CD8-positive, alpha-beta memory T cell (primary cell): Measurements from ENCODE around the gene CHID1. TPM values are rescaled to one million over a fixed set of nuclear protein-coding genes. Genes with fewer than 3 reads are reported as not detected.

ENCODE experiments used
- CTCF ChIA-PET: fragments of 350-600 bp; sonication (Branson Sonifier 250); formaldehyde crosslinking; loops from one replicate; lab custom pipeline; 2021; ENCODE audit warnings: antibody characterized with exemption; lab: Charles Lee
- POLR2A ChIA-PET: fragments of 350-600 bp; sonication (Branson Sonifier 250); formaldehyde crosslinking; loops from one replicate; lab custom pipeline; 2021; ENCODE audit warnings: antibody characterized with exemption; lab: Charles Lee
- DNase-seq, 5 donors: peaks; one replicate each; pipeline versions ENCODE4 v3.0.0 to v3.0.0-alpha.2; 2020 to 2022; ENCODE audit warnings: mixed read lengths in 1 of 5
- H3K27ac ChIP-seq: one replicate; pipeline ENCODE4 v1.7.0; 2013; ENCODE audit warnings: low read depth, mild to moderate bottlenecking, low read length, moderate library complexity
- H3K27me3 ChIP-seq: 2 replicates; pipeline ENCODE4 v1.7.0; 2013; ENCODE audit warnings: low read length, mild to moderate bottlenecking; ENCODE audit not compliant: insufficient read depth, poor library complexity, severe bottlenecking
- H3K36me3 ChIP-seq: 2 replicates; pipeline ENCODE4 v1.7.0; 2013; ENCODE audit warnings: mild to moderate bottlenecking, low read length, moderate library complexity; ENCODE audit not compliant: insufficient read depth
- H3K4me1 ChIP-seq: 2 replicates; pipeline ENCODE4 v1.7.0; 2013; ENCODE audit warnings: mild to moderate bottlenecking, low read length, moderate library complexity; ENCODE audit not compliant: insufficient read depth
- H3K4me3 ChIP-seq: 2 replicates; pipeline ENCODE4 v1.7.0; 2013; ENCODE audit warnings: mild to moderate bottlenecking, low read length
- H3K9me3 ChIP-seq: 2 replicates; pipeline ENCODE4 v1.7.0; 2013; ENCODE audit warnings: mild to moderate bottlenecking, low read length
- H3K27ac Mint-ChIP-seq, 8 donors: one replicate each; pipeline ENCODE4 v1.8.0; 2020 to 2021; ENCODE audit warnings: mixed read lengths in 8 of 8, mild to moderate bottlenecking in 6 of 8, inconsistent platforms in 3 of 8, moderate library complexity in 3 of 8
- H3K27me3 Mint-ChIP-seq, 2 donors: one replicate each; pipeline ENCODE4 v1.8.0; 2020 to 2021; ENCODE audit warnings: mixed read lengths in 2 of 2, mild to moderate bottlenecking in 1 of 2, moderate library complexity in 1 of 2
- H3K36me3 Mint-ChIP-seq, 3 donors: one replicate each; pipeline ENCODE4 v1.8.0; 2020 to 2021; ENCODE audit warnings: mixed read lengths in 3 of 3, inconsistent platforms in 1 of 3, mild to moderate bottlenecking in 1 of 3
- H3K4me1 Mint-ChIP-seq, 3 donors: one replicate each; pipeline ENCODE4 v1.8.0; 2020 to 2021; ENCODE audit warnings: mixed read lengths in 3 of 3, inconsistent platforms in 1 of 3, mild to moderate bottlenecking in 1 of 3
- H3K4me3 Mint-ChIP-seq, 7 donors: one replicate each; pipeline ENCODE4 v1.8.0; 2020 to 2021; ENCODE audit warnings: mixed read lengths in 7 of 7, mild to moderate bottlenecking in 6 of 7, moderate library complexity in 4 of 7, inconsistent platforms in 2 of 7
- H3K9me3 Mint-ChIP-seq, 5 donors: one replicate each; pipeline ENCODE4 v1.8.0; 2020 to 2022; ENCODE audit warnings: mixed read lengths in 5 of 5, mild to moderate bottlenecking in 3 of 5, moderate library complexity in 2 of 5, inconsistent platforms in 1 of 5
- polyA plus RNA-seq: library from polyadenylated mRNA; unstranded; fragments of 300-500 nt; fragmentation: Illumina TruSeq; gene quantifications from one replicate; pipeline ENCODE4 v1.2.3, GENCODE V29; 2021
- total RNA-seq, 2 experiments: library from RNA; stranded (reverse); gene quantifications; one replicate each; pipeline ENCODE4 v1.2.3, GENCODE V29; 2021

The CHID1 gene
- total and polyA plus RNA-seq, 3 experiments from 2014 or later, result 57.1 to 94.1 (median 87.2) TPM

DNA sequence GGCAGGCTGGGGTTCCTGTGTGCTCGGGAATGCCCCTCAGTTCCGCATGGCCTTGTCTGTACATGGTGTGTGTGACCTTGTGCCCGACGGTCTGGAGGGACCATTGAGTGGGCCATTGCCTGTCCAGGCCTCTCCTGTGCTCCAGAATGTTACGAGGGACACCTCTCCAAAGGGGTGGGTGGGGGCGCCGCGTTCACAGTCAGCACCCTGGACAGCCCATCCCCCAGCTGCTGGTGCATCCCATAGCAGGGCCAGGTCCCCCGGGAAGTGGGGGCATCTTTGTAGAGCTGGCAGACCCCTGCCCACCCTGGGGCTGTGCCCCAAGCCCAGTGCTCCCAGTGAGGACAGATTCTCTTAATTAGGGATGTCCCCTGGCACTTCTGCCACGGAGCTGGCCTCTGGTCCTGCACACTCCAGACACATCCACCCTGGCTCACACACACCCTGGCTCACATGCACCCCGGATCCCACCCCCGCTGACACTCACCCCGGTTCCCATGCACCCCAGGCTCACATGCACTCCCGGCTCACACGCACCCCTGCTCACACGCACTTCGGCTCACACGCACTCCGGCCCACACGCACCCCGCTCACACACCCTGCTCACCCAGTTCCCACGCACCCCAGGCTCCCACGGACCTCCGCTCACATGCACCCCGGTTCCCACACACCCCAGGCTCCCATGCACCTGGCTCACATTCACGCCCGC, 52.4 kb downstream of the CHID1 start:
- ChIA-PET POLR2A (no interaction called here), CTCF (no interaction called here)
- H3K9me3 ChIP-seq, result no peaks in the 10 kb centered on the region
- H3K27me3 Mint-ChIP-seq, result no peaks in the 10 kb centered on the region
- no peaks in the 10 kb centered on the region for H3K36me3 Mint-ChIP-seq
- no peak for DNase-seq
- no peaks in the 10 kb centered on the region for H3K36me3 ChIP-seq
- no peak overlapping the region for H3K27ac ChIP-seq
- H3K4me1 Mint-ChIP-seq, result peaks cover 4 to 8% (median 5%) of the 10 kb centered on the region in 3 donors
- H3K9me3 Mint-ChIP-seq, result no peaks in the 10 kb centered on the region
- H3K27me3 ChIP-seq, result no peaks in the 10 kb centered on the region
- no peak overlapping the region for H3K27ac Mint-ChIP-seq
- H3K4me3 ChIP-seq, result no peak overlapping the region
- peak overlapping the region in 1 of 7 donors; percentile 51 for H3K4me3 Mint-ChIP-seq
- H3K4me1 ChIP-seq, result no peaks in the 10 kb centered on the region

DNA sequence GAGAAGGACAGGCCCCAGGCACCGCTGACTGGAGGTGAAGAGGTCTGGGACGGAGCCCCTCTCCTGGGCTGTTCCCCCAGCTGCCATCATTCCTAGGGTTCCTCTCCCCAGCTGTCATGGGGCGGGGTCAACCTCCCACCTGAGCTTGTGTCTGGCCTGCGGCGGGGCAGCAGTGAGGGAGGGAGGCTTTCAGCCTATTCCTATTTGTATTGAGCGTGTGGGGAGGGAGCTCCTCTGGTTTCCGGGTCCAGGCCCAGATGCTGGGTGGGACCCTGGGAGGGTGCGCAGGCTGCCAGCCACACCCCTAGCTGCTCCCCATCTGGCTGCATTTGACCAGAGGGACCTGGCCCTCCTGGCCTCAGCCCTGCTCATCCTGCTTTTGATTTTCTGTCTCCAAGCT, 54.2 kb downstream of the CHID1 start:
- POLR2A ChIA-PET, result interaction anchor here (0.6 kb wide), 1 partner anchor 225 kb away, joined by 3 read pairs; no protein-coding TSS in a partner anchor
- Histone ChIP-seq H3K36me3 (no peaks in the 10 kb centered on the region), H3K4me1 (no peaks in the 10 kb centered on the region), H3K27me3 (no peaks in the 10 kb centered on the region), H3K27ac (no peak overlapping the region), H3K9me3 (no peaks in the 10 kb centered on the region), H3K4me3 (no peak overlapping the region)
- no peak for DNase-seq
- Mint-ChIP-seq H3K4me1 (peaks cover 4 to 8% (median 5%) of the 10 kb centered on the region in 3 donors), H3K4me3 (no peak overlapping the region), H3K36me3 (no peaks in the 10 kb centered on the region), H3K27ac (peak overlapping the region in 1 of 8 donors; percentile 59), H3K9me3 (no peaks in the 10 kb centered on the region), H3K27me3 (no peaks in the 10 kb centered on the region)
- CTCF ChIA-PET, result no interaction called here

DNA sequence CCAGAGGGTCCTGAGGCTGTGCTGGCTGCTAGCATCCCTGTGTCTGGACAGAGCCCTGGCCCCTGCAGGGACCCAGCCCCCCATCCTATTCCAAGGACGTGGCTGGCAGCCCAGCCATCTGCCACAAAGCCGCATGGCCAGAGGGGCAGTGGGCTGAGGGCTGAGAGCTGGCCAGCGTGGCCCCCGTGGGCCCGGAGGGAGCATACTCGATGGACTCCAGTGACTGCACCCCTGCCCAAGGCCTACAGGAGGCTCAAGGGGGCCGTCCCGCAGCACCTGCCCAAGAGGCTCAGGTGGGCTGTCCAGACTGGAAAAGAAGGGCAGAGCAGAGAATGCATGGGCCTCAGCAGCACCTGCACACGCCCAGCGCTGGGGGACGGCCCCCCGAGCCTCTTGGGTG, 54.8 kb downstream of the CHID1 start:
- ChIA-PET POLR2A (no interaction called here), CTCF (no interaction called here)
- no peak overlapping the region for H3K27ac Mint-ChIP-seq
- H3K4me1 ChIP-seq, result no peaks in the 10 kb centered on the region
- H3K36me3 ChIP-seq, result no peaks in the 10 kb centered on the region
- H3K36me3 Mint-ChIP-seq, result no peaks in the 10 kb centered on the region
- no peak overlapping the region for H3K4me3 Mint-ChIP-seq
- H3K27ac ChIP-seq, result no peak overlapping the region
- no peaks in the 10 kb centered on the region for H3K27me3 ChIP-seq
- H3K9me3 Mint-ChIP-seq, result no peaks in the 10 kb centered on the region
- H3K9me3 ChIP-seq, result no peaks in the 10 kb centered on the region
- no peak overlapping the region for H3K4me3 ChIP-seq
- peaks cover 4 to 8% (median 5%) of the 10 kb centered on the region in 3 donors for H3K4me1 Mint-ChIP-seq
- no peak for DNase-seq
- H3K27me3 Mint-ChIP-seq, result no peaks in the 10 kb centered on the region

DNA sequence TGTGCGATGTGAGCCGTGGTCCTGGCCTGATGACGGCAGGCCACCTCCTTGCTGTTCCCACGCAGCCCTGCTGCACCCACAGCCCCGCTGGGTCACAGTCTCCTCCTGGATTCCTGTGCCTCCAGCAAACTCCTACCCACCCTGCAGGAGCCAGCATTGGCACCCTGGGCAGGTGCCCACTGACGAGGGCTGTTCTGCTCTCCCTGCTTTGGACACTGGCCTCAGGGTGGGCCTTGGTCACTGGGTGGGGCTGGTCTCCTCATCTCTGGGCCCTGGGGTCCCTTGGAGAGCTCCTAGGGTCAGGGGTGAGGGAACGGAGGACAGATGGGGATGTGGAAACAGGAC, 55.3 kb downstream of the CHID1 start:
- H3K4me1 ChIP-seq, result no peaks in the 10 kb centered on the region
- H3K27ac ChIP-seq, result no peak overlapping the region
- no peak overlapping the region for H3K4me3 Mint-ChIP-seq
- no peak overlapping the region for H3K4me3 ChIP-seq
- no peaks in the 10 kb centered on the region for H3K36me3 Mint-ChIP-seq
- ChIA-PET POLR2A (no interaction called here), CTCF (no interaction called here)
- H3K4me1 Mint-ChIP-seq, result peaks cover 4 to 8% (median 5%) of the 10 kb centered on the region in 3 donors
- H3K27me3 ChIP-seq, result no peaks in the 10 kb centered on the region
- H3K9me3 Mint-ChIP-seq, result no peaks in the 10 kb centered on the region
- H3K27me3 Mint-ChIP-seq, result no peaks in the 10 kb centered on the region
- no peak for DNase-seq
- no peaks in the 10 kb centered on the region for H3K9me3 ChIP-seq
- H3K36me3 ChIP-seq, result no peaks in the 10 kb centered on the region
- H3K27ac Mint-ChIP-seq, result no peak overlapping the region

DNA sequence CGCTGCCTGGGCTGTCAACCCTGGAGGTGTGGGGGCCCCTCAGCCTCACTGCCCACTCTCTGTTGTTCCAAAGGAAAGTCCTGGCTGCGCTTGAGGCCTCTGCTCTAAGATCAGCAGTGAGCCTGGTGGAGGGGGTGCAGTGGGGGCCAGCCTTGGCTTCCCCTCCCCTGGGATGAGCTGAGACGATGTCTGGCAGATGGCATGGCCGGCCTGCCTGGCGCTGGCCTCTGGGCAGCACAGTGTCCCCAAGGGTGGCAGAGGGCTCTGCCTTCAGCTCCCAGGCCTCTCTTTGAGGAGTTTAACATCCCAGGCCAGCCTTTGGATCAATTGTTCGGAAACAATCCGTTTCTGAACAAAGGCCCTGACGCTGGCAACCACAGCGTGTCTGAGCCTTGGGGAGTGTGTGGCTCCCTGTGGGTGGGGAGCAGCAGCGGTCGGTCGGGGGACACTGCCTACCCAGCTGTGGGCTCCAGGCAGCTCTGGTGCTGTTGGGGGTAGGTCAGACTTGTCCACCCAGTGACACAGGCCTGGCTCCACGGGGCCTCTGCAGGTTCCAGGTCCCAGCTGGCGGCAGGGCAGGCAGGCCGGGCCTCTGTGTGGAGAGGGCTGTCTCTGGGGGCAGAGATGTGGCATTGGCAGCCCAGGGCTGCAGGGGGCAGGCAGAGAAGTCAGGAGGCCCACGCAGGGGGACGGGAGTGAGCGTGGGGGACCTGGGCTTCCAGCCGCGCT, 55.8 kb downstream of the CHID1 start:
- Histone ChIP-seq H3K27me3 (no peaks in the 10 kb centered on the region), H3K4me1 (no peaks in the 10 kb centered on the region), H3K27ac (no peak overlapping the region), H3K4me3 (no peak overlapping the region), H3K9me3 (no peaks in the 10 kb centered on the region), H3K36me3 (no peaks in the 10 kb centered on the region)
- DNase-seq, result no peak
- CTCF ChIA-PET, result no interaction called here
- Mint-ChIP-seq H3K4me3 (no peak overlapping the region), H3K27ac (no peak overlapping the region), H3K27me3 (no peaks in the 10 kb centered on the region), H3K9me3 (no peaks in the 10 kb centered on the region), H3K36me3 (no peaks in the 10 kb centered on the region), H3K4me1 (peaks cover 4 to 8% (median 5%) of the 10 kb centered on the region in 3 donors)
- POLR2A ChIA-PET, result no interaction called here

DNA sequence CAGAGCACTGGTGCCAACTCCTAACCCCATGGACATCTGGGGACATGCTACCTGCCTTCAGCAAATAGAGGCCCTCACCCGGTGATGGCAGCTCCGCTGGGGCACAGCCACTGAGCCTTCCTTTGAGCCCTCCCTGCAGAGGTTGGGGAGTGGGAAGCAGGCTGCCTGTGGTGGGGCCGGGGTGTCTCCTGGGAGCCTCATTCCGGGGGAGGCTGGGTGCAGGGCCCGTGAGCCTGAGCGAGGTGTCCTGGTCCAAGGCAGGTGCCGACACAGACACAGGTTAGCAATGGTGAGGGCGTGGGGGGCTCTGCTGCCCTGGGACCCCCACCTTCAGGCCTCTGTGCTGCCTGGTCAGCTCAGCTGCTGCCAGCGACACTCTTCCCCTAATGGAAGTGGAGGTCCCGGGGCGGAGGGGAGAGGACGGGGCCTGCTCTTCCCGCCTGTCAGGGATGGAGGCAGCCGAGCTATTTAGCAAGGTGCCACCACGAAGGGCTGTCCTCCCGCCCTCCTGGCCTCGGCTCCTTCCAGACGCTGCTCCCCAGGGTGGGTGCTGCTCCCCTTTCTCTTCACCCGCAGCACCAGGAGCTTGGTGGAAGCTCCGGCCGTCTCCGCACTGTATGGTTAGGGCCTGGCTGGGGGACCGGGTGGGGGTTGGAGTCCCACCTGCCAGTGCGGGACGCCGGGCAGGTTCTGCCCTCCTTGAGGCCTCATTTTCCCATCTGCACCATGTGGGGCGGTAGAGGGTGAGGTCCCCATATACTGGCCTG, 56.7 kb downstream of the CHID1 start:
- DNase-seq, result no peak
- Histone ChIP-seq H3K9me3 (no peaks in the 10 kb centered on the region), H3K4me3 (no peak overlapping the region), H3K27me3 (peaks cover 3% of the 10 kb centered on the region), H3K27ac (no peak overlapping the region), H3K4me1 (peaks cover 4% of the 10 kb centered on the region), H3K36me3 (no peaks in the 10 kb centered on the region)
- Mint-ChIP-seq H3K36me3 (no peaks in the 10 kb centered on the region), H3K4me1 (peaks cover 4 to 14% (median 5%) of the 10 kb centered on the region in 3 donors), H3K4me3 (no peak overlapping the region), H3K27me3 (no peaks in the 10 kb centered on the region), H3K9me3 (no peaks in the 10 kb centered on the region), H3K27ac (no peak overlapping the region)
- CTCF ChIA-PET, result no interaction called here
- POLR2A ChIA-PET, result no interaction called here

DNA sequence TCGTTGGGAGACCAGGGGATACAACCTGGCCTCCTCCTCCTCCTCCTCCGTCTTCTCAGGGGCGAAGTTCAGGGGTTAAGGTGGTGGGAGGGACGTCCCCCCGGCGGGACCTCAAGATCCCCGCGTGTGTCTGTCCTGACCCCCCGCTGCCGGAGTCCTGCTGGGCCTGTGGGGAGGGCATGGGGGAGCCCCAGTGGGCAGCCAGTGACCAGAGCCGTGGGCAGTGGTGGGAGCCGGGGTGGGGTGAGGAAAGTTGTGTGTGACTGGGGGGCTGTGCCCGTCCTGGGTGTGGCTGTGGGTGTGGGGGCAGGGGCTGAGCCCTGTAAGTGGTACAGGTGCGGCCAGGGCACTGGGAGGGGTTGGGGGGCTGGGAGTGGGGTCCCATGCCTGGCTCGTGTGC, 57.8 kb downstream of the CHID1 start:
- H3K9me3 ChIP-seq, result no peaks in the 10 kb centered on the region
- H3K36me3 Mint-ChIP-seq, result no peaks in the 10 kb centered on the region
- H3K27me3 Mint-ChIP-seq, result peaks cover 2 to 4% of the 10 kb centered on the region in 2 donors
- H3K9me3 Mint-ChIP-seq, result no peaks in the 10 kb centered on the region
- peaks cover 8% of the 10 kb centered on the region for H3K27me3 ChIP-seq
- ChIA-PET CTCF (no interaction called here), POLR2A (no interaction called here)
- no peak overlapping the region for H3K27ac Mint-ChIP-seq
- H3K4me1 Mint-ChIP-seq, result peaks cover 5 to 19% (median 8%) of the 10 kb centered on the region in 3 donors
- H3K4me3 ChIP-seq, result no peak overlapping the region
- H3K36me3 ChIP-seq, result no peaks in the 10 kb centered on the region
- no peak for DNase-seq
- no peak overlapping the region for H3K27ac ChIP-seq
- H3K4me1 ChIP-seq, result peaks cover 10% of the 10 kb centered on the region
- H3K4me3 Mint-ChIP-seq, result no peak overlapping the region
